ENCODE results near the gene MAN1B1.
A peak's percentile ranks its signal among the peaks of the same experiment; 100 is the strongest.

MAN1B1 gene

DNA sequence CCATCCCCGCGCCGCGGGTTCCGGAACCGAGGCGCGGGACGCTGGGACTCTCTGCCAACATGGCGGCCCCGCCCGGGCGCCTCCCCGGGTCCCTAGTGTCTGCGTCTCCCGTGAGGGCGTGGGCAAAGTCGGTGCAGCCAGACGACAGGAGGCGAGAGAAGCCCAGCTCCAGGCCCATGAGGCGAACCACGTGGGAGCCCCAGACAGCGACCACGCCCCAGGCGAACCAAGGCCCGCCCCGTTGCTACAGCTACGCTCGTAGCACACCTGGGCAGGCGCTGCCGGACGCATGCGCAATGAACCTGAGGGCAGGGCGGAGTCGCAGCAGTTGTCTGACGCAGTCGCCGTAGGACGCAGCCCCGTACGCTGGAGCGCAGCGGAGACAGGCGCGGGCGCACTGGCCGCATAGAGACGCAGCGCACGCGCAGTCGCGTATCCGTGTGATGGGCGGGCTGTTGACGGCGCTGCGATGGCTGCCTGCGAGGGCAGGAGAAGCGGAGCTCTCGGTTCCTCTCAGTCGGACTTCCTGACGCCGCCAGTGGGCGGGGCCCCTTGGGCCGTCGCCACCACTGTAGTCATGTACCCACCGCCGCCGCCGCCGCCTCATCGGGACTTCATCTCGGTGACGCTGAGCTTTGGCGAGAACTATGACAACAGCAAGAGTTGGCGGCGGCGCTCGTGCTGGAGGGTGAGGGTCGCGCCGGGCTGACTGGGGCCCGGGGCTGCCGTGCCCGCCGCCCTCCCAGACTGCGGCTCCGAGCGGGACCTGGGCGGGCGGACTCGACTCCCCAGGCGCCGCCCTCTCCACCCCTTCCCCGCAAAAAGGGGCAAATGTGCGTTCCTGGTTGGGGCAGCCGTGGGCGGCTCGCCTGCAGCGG is at the start of gene MAN1B1:
Gene MAN1B1, plus strand, starts transcription at position 455 of the 878 bp plus-strand sequence. Its CDS starts 15 bp downstream, at position 470.
- peak; percentile 99 for DNase-seq

DNA sequence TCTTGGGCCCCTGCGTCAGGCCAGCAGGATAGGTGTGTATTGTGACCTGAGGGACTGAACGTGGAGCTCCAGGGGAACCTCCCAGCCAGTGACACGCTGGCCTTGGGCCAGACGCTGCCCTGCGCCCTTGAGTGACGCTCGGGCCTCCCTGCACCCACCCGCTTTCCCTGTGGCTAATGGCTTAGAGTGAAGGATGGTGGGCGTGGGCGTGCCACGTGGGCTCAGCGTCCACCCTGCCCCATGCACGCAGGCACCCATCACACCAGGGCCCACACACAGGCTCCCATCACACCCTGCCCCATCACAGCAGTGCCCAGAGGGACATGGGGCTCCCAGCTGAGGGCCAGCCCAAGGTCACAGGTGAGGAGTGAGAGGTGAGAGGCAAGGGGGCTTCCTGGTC is 49.8 kb upstream of the MAN1B1 start:
- DNase-seq: no peak

DNA sequence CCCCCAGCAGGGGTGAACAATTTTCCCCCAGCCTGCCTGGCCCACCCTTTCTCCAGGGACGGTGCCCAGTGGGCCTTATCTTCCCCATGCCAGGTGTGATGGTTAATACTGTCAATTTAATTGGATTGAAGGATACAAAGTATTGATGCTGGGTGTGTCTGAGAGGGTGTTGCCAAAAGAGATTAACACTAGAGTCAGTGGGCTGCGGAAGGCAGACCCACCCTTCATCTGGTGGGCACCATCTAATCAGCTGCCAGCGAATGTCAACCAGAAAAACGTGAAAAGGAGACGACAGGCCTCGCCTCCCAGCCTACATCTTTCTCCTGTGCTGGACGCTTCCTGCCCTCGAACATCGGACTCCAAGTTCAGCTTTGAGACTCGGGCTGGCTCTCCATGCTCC is 49.3 kb upstream of the MAN1B1 start:
- DNase-seq: no peak

DNA sequence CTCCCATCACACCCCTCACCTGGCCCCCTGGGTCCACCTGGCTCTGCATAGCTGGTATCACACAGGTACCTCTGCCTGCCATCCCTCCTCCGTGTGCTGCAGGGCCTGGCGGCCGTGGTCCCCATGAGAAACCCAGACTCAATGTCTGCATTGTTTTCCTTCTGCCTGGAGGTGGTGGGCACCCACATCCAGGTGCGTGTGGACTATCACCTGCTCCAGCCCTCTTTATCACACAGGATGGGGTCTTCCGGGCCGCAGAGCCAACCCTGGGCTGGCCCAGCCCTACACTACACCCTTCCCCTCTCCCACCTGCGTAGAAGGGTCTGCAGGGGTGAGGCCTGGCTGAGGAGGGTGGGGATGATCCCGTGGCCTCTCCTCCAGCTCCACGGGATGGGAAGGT is 47.9 kb upstream of the MAN1B1 start:
- no peak for DNase-seq

DNA sequence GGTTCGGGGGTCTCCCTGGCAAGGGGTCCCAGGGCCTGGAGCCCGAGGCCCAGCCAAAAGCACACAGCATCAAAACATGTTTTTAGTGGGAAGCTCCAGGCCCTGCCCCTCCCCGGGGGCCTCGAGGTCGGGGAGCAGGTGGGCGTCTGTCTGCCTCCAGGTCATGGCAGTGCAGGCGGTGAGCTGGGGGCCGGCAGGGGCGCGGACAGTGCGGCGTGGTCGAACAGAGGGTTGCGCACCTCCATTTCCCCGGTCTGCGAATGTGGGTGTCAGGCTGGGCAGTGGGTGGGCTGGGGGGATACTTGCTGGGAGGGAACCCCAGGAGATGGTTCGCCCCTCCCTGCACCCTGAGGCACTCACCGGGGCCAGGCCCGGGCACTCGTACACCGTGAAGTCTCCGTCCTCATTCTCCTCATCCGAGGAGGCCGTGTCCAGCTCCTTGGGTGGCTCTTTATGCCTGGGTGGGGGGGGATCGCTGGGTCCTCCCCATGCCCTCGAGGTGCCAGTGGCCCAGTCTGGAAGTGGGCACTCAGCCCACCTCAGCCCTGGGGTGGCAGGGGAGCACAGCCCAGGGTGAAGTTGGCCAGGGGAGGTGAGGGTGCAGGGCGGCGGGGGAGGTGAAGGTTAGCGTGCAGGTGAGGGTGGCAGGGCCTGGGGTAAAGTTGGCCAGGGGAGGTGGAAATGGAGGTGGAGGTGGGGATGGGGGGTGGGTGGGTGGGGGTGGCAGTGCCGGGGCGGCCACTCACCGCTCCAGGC is 47.0 kb upstream of the MAN1B1 start:
- no peak for DNase-seq

DNA sequence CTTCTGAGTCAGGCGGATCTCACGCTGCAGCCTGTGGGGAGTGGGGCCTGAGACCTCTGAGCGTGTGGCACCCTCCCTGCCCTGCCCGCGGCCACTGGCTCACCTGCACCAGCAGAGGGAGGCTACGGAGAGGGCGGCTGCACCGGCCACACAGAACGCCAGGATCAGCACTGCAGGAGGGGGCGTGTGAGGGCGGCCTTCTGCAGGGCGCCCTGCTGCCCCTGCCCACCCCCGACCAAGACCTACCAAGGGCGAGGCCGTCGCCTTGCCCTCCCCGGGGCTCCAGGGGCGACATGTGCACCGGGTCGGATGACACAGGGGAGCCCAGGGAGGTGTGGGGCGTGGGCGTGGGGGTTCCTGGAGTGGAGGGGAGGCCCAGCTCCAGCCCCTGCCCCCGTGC is 46.2 kb upstream of the MAN1B1 start:
- no peak for DNase-seq

DNA sequence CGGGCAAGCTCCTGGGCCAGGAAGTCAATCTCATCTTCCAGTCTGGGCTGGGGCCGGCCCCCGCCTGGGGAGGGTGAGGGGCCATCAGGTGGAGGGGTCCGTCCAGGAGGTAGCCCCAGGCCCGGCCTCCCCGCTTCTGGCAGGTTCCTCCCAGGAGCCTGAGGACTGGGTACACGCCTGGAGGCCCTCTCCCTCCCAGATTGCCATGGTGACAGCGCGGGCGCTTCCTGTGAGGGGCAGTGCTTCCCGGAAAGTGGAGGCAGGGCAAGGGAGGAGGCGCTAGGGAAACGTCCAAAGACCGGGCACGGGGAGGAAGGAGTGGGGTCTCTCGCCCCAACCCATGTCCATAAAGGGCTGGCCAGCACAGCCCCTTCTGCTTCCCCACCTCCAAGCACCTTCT is 45.7 kb upstream of the MAN1B1 start:
- DNase-seq: no peak

DNA sequence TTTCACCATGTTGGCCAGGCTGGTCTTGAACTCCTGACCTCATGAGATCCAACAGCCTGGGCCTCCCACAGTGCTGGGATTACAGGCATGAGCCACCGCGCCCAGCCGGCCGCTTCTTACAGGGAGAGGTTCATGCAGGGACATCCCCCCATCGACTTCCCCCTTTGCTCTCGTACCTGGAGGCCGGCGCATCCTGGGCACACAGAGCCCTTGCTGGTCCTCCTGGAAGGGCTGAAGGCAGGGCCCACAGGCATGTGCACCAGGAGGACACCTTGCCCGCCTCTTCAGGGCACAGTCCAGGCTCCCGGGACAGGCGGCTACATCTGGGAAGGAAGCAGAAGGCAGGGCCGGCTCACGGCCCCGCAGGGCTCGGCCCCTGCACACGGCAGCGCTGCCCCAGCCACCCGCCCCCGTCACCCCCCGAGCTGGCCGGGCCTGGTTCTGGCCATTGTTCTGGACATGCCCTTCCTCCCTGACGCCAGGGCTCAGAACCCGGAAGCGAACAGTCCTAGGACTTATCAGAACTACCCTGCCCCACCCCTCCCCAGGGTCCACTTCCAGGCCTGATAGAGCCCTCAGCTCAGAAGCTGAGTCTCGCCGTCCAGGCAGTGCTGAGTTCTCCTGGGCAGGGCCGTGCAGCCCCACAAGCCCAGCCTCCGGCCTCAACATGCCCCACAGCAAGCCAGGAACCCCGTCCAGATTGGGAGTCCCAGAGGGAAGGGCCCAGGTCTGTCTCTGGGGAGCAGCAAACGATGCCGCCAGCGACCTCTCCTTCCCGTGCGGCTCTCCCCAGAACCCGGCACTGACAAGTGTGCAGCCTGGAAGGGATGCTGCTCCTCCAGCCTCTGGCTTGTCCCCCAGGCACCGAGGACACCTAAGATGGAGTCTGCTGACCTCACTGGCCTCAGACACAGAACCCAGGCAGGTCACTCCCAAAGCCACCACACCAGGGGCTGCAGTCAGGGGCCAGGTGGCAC is 43.7 kb upstream of the MAN1B1 start:
- no peak for DNase-seq

DNA sequence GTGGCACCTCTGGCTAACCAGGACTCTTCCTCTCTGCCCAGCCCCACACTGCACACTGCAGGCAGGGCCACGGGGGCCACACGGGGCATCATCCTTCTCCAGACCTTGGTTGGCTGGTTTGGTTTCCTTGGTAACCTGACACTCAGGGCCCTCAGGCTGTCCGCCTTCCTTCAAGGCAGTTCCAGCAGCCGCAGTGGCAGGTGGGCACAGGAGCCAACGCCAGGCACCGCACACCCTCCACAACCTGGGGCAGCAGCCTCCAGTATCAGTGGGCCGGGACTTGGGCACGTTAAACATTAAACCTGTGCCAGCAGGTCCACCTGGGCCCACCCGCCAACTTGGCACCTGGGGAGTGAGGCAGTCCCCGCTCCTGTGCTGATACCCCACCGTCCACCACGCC is 42.7 kb upstream of the MAN1B1 start:
- DNase-seq: no peak

DNA sequence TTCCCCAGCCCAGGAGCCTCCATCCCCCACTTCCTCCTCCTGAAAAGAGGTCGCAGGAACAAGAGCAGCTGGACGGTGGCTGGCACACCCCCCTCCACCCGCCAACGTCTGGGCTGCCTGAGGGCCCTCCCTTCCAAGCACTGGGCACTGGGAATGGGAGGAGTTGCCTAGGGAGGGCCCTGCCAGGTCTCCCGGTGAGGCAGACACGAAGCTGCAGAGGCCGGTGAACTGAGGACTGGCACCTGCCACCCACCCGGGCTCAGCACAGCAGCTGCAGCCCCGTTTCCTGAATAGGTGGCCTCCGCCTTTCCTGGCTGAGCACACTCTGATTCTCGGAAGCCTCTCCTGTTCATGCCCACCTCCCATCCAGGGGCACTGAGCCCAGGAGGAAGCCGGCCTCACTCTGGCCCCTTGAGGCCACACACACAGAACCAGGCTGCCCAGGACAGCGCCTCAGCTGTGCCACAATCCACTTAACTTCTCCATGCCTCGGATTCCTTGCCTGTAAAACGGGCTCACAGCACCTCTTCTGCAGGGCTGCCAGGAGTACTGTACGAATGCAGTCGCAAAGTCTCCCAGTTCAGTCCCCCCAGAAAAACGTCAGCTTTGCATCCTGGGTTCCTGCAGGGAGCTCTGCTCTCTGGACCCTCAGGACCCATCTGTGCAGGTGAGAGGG is 42.1 kb upstream of the MAN1B1 start:
- no peak for DNase-seq

DNA sequence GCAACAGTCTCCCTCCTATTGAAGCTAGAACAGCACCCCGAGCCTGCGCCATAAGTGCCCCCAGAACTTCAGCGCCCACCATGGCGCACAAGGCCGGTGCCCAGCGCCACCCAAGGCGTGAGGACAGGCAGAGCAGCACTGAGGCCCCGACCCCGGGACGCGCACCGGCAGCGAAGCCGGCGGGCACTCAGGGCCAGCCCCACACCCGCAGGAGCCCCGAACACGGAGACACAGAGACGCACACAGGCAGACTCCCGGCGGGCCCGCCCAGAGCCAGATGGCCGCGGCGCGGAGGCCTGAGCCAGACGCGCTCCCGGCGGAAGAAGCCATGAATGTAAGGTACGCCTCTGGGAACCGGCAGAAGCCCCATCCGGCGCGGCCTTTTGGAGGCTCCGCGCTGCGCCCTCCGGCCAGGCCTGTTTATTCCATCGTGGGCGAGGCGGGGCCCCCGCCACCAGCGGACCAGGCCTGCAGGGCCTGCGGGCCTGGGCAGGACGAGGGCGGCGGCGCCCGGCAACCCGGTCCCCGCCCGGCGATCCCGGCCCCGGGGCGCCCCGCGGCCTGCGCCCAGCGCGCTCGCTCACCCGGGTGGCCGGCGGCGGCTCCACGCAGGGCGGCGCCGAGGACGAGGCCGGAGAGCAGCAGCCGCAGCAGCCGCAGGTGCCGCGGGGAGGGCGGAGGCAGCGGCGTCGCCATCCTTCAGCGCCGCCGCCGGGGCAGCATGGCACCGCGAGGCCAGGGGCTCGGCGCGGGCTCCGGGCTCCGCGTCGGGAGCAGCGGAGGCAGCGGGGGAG is 41.3 kb upstream of the MAN1B1 start:
- no peak for DNase-seq

DNA sequence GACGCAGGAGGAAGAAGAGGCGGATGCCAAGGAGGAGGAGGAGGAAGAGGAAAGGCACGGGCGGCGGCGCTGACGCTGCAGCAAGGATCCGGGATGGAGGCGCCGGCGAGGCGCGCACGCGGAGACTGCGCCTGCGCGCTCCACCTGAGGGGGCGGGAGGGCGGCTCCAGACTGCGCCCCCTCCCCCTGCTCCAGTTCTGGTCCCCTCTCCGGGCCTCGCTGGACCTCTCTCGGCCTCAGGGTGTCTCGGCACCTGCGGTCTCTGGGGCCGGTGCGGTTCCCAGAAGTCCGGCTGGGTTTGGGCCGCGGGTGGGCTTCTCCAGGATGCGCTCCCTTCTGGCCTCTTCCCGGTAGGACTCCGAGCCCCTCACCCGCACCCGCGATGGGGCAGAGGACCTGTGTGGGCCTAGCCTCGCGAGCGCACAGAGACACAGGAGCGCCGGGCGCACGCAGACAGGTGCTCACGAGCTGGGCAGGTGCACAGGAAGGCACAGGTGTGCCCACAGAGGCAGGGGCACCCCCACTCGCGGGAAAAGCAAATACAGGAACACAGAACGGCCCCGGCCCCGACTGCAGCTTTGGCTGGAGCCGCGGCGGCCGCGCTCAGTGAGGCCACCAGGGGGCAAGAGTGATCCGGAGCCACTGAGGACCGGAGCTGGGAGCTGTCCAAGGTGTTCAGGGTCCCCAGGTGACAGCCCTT is 40.5 kb upstream of the MAN1B1 start, which contains the start of gene NPDC1:
Gene NPDC1, minus strand, starts transcription at position 90 of the 700 bp plus-strand sequence. CDS start 188 bp downstream, outside the sequence.
- peak; percentile 53 for DNase-seq

DNA sequence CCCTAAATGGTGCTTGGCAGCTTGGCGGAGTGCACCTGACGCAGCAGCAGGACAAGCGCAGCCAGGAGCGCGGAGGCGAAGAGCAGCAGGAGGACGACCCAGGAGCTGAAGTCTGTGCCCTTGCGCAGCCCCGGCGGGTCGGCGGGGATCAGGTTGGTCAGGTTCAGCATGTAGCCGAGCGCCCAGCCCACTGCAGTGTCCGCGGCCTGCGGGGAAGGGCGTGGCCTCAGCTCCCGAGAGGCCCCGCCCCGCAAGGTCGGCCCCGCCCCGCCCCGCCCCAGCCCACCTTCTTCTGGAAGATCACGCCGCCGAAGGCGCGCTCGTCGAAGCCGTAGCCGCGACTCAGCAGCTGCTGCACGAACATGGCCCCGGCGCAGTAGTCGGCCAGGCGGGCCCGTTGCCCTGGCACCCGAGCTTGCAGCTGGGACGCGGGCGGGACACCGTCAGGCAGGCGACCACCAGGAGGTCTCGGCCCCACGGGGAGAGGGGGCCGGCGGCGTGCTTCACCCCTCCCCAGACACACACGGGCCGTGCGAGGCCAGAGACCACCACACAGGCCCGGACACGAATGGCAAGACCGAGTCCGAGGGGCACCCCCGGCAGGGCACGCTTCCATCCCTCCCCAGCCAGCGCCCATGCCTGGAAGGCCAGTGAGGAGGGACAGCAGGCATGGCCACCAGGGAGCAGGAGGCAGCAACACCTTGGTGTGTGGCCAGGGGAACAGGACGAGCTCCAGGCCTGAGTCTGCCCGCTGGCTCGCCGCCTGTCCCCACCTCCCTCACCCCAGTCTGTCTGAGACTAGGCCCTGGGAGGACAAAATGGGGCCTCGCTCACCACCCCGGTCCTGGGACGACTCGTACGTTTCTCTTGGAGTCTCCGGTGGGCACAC is 37.9 kb upstream of the MAN1B1 start:
- DNase-seq: no peak

DNA sequence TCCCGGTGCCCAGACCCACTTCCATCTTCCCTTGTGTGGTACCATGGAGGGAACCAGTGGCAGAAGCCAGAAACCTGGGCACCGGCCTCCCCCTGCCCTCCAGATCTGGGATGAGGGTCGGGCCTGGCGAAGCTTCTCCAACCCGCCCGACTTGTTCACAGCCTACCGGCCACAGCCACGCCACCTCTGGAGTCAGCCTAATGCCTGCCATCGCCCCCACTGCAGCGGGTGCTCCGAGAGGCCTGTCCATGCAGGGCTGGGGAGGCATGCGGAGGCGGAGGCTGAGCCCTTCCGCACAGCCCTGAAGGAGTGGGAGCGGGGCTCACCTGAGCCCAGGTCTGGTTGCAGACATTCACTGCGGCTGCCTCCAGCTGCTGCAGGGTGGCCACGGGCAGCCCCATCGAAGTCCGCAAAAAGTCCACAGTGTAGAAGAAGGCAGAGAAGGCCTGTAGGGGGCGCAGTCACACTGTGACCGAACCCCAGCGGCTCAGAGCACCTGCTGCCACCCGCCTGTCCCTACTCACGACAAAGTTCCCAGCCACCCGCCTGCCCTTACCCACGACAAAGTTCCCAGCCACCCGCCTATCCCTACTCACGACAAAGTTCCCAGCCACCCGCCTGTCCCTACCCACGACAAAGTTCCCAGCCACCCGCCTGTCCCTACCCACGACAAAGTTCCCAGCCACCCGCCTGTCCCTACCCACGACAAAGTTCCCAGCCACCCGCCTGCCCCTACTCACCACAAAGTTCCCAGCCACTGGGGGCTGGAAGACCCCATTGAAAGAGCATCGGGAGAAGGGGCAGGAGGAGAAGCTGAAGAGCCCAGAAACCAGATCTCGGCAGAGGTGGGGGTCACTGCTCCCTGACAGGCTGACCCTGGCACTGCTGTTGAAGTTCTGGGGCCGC is 37.0 kb upstream of the MAN1B1 start:
- peak; percentile 37 for DNase-seq

DNA sequence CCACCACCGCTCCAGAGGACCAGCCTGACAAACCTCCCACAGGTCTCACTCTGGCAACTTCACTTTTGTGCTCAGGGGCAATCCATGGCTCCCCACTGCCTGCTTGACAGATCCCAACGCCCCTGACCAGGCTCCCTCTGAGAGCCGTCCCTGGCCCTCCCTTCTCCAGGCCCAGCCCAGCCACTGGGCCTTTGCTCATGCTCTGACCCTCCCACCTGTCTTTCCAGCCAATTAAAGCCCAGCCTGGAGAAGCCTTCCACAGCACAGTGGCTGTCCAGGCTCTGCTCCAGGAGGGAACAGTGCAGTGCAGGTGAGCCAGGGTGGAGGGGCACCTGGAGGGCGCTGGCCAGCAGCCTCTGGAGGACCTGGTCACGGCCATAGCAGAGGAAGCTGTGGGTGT is 36.2 kb upstream of the MAN1B1 start:
- DNase-seq: no peak

DNA sequence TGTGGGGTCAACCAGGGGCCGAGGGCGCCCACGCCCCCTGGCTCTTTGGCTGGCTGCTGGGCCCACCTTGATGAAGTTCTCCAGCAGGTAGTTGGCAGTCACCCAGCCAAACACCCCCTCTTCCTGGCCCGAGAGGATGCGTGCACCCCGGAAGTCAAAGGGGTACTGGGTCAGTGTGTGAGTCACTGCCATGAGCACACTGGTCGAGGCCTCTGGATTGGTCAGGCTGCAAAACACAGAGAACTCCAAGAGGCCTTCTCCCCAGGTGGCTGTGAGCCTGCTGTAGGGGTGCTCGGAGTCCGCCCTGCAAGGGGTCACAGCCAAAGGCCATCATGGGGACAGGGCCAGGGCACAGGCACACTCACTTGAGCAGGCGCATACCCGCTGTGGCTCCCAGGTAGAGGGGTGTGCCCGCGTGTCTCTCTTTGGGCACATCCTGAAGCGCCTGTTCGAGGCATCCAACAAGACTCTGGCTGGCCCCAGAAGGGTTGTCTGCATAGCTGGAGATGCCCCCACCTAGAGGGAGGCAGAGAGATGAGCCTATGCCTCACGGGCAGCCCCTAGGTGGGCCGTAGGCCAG is 35.5 kb upstream of the MAN1B1 start:
- DNase-seq: no peak

DNA sequence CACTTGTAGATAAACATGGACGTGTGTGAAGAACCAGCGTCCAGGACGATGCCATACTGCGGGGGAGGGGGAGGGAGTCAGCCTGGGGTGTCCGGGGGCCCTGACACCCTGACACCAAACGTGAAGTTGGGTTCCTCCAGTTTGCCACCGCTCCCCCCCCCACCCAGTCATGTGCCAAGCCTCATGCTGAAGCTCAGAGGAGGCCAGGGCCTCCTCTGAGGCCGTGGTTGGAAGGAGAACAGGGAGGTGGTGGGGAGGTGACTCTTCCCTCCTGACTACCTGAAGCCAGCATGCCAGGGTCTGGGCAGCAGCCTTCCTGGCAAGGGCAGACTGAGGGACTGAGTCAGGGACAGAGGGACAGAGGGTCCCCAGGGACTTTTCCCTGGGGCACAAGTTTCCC is 34.5 kb upstream of the MAN1B1 start:
- DNase-seq: no peak

All from SHP77 treated with DMSO at 0.1 percent for 48 hours (cell line).